ENCODE results near the gene SLC7A6OS.

The SLC7A6OS gene

DNA sequence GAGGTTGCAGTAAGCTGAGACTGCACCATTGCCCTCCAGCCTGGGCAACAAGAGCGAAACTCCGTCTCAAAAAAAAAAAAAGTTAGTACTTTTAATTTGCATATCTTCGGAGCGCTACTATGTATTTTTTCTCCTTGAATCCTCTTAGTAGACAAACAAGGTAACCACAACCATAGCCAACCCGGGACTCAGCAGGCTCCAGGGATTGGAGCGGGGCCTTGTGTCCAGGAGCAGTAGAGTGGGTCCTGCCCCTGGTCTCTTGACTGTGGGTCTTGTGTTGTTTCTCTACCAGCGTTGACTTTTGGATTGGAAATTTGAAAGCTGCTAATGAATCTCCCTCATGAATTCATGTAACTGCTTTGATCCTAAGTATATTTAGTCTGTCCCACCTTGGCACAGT lies 32.4 kb upstream of the SLC7A6OS start:
- no peak for DNase-seq

GRCh38 chr16:68342620-68343019 lies 31.9 kb upstream of the SLC7A6OS start:
- no peak for DNase-seq

- DNase-seq = no peak
These were observed 28.5 kb upstream of the SLC7A6OS start for GRCh38 chr16:68339214-68339613.

DNA sequence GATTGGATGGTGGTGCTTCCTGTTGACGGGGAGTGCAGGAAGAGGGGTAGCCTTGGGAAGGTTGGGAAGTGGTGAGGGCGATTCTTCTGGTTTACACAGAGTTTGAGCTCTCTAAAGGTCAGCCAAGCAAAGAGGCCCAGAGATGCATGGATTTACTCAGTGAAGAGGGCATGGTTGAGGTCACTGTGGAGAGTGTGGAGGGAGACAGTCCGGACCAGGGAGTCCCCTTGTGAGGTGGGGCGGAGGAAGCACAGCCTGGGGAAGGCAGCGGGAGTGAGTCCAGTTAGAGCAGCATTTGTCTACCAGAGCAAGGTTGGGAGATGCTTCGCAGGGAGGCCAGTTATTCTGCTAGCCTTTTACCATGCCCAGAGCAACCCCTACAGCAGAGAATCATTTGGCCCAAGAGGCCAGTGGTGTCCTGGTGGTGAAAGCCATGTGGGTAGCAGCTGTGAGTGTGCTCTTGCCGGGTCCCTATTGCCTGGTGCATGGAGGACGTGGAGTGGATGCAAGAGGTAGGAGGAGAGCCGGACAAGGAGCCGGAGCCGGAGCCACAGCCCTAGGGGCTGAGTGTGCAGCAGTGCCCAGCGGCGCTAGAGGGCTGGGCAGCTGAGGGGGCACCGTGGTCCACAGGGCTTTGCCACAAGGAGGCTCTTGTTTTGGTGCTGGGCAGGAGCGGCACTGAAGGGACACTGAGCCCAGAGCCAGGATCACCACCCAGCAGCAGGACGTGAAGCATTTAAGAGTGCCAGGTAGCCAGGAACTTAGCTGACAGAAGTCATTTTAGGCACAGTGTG lies 27.8 kb upstream of the SLC7A6OS start:
- DNase-seq = no peak

DNA sequence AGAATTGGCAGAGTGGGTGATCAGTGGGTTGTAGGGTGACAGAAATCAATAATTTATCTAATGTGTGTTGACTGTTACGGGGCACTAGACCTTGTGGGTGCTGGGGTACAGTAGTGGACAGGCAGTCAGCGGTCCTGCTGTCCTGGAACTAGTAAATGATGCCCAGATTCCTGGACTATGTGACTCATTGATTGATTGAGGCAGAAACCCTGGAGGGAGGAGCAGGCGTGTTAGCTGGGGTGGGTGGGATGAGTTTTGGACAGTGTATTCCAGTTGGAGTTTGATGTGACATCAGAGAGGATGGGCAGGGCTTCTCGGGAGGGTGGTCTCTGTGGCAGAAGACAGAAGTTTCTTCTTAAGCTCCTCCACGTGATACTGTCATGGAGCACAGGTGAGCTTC lies 24.4 kb upstream of the SLC7A6OS start:
- no peak for DNase-seq

- DNase-seq = peak in 2 of 3 experiments; percentile 36 to 59
These were observed 21.8 kb upstream of the SLC7A6OS start for GRCh38 chr16:68332411-68333121.

GRCh38 chr16:68331879-68332410 lies 21.2 kb upstream of the SLC7A6OS start:
- DNase-seq = no peak

DNA sequence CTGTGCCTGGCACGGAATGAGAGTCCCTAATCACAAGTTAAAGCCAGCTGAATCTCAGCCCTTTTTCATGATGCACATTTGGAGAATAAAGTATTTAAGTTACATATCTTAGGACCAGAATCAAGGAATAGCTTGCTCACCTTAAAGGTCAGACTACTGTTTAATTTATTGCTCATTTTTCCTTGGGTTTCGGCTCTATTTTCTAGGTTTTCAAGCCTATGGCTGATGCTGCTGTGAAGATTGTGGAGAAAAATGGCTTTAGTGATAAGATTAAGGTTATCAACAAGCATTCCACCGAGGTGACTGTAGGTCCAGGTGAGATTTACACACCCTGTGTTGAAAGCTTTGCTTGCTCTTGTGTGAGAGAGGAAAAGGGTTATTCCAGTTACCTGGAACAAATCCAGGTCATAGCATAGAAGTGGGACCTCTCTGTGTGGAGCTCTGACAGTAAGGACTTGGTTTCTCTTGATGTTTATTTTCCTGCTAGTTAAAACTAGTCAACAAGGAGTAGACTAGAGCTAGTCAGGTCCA lies 18.2 kb upstream of the SLC7A6OS start:
- DNase-seq = no peak

DNA sequence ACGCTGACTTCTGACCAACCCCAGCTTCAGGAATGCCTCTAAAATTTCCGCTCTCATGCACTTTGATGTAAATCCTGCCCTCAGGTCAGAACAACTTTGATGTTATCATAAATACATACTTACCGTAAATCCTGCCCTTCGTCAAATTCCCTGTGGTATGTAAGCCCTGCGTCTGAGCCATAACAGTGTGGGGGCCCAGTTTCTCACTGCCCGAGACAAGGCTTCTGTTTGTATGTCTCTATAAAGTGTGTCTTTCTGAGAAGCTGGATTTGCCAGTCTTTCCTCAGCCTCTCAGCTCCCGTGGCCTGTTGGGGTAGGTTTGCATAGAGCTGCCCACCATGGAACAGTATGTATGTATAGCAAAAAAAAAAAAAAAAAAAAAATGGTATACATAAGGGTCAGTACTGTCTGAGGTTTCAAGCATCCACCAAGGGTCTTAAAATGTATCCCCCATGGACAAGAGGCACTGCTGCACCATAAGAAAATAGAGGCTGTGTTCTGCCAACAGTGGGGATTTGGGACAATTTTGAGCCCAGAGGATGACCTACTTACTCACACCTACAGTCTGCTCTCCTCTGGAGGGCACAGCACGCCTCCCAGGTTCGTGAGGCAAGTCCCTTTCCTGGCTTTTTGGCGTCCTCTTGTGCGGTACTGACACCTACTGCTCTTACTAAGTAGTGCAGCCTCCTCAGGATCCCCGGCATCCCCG lies 17.6 kb upstream of the SLC7A6OS start:
- DNase-seq = peak; percentile 68 to 89 (median 85)

- no peak for DNase-seq
These were observed 14.1 kb upstream of the SLC7A6OS start for GRCh38 chr16:68324780-68325357.

GRCh38 chr16:68324336-68324735 lies 13.6 kb upstream of the SLC7A6OS start:
- no peak for DNase-seq

DNA sequence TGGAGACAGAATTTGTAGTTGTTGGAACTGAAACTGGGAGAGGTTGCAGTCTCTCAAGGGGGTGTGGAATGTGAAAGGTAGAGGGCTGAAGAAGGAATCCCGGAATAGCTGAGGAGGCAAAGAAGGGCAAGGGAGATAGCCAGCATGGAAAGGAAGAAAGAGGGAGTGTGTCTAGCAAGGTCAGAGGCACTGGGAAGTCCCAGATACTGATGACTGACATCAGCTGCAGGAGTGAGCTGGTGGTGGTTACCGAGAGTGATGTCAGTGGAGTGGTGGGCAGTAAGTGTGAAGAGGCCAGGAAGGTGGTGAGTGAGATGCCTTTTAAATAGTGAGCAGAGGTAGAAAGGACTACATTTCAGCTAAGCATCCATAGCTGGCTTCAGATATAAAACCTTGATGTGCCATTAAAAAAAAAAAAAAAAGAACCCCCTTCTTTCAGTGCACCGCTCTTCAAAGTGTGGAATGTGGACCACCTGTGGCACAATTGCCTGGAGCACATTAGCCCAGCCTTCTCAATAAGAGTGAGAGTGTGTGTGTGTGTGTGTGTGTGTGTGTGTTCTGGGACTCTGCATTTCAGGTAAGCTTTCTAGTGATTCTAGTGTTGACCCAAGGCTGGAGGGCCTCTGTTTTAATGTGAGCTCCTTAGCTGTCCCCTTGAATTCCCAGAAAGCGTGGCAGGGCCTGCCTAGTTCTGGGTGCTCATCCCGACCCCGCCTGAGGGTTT lies 8.6 kb upstream of the SLC7A6OS start:
- peak in 1 of 3 experiments; percentile 89 for DNase-seq

GRCh38 chr16:68313116-68313515 lies 2.4 kb upstream of the SLC7A6OS start:
- no peak for DNase-seq

- DNase-seq = no peak
These were observed 341 bp downstream of the SLC7A6OS start for GRCh38 chr16:68310437-68310773.

DNA sequence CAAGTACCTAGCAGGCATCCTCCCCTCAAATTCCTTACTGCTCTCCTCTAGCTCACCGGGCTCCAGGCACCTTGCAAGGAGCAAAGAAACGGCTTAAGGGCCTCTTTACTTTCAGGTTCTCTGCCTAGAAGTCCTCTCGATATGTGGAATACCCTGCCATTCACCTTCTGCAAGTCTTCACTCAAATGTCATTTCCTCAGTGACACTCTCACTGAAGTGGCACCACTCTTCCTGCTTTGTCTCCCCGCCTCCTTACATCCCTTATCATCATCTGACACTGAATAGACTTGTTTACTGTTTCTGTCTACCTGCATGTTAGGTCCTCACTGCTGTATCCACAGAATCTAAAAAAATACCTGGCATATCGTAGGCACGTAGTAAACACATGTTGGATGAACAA lies 947 bp downstream of the SLC7A6OS start:
- no peak for DNase-seq

- DNase-seq = no peak
These were observed 4.1 kb downstream of the SLC7A6OS start for GRCh38 chr16:68306633-68307032.

- no peak for DNase-seq
These were observed 9.8 kb downstream of the SLC7A6OS start for GRCh38 chr16:68300734-68301459.

DNA sequence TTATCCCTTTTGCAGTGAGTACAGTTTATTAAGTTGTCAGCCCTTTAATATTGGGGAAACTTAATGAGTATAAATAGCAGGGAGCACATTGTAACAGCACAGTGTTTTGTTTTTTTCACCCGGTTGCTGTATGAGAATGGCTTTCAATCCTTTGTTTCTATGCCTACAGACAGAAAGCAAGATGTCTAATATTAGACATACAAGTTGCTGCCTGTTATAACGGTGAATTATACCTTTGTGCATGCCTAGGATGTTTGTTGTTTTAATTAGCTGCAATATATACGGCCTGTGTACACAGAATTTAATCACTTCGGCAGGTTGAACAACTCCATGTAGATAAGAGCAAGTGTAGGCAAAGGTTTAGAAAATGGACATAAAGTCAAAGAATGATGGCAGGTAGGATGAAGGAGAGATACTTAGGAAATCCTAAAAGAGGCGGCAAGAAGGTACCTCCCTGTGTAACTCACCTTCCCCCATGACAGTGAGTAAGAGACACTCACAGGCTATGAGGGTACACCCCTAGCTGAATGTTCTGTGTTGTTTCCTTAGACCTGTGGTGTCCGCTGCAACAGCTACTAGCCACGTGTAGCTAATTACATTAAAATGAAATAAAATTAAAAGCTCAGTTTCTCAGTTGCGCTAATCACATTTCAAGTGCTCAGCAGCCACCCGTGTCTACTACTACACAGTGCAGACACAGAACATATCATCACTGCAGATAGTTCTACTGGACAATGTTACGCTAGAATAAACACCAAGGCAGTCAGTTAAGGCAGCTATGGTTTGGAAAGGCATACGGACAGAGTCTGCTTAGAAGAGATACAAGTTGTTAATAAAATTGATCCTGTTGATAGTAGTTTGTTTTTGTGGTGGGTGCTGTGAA lies 10.9 kb downstream of the SLC7A6OS start:
- DNase-seq = peak in 2 of 3 experiments; percentile 53 to 82

GRCh38 chr16:68298907-68299561 lies 11.7 kb downstream of the SLC7A6OS start:
- DNase-seq = peak in 1 of 3 experiments; percentile 53

- no peak for DNase-seq
These were observed 12.4 kb downstream of the SLC7A6OS start for GRCh38 chr16:68298312-68298711.
